Common myeloid progenitor, CD34-positive (primary cell): ENCODE data around the gene FOXO1.
A peak's percentile ranks its signal among the peaks of the same experiment; 100 is the strongest.

Experiments used
- CTCF ChIA-PET: fragments of 350-600 bp; sonication (Branson Sonifier 250); formaldehyde crosslinking; loops from one replicate; lab custom pipeline; 2021; ENCODE audit warnings: antibody characterized with exemption; lab: Charles Lee
- POLR2A ChIA-PET: fragments of 350-600 bp; sonication (Branson Sonifier 250); formaldehyde crosslinking; loops from one replicate; lab custom pipeline; 2021; ENCODE audit warnings: antibody characterized with exemption; lab: Charles Lee
- DNase-seq, 3 donors: peaks; one replicate each; pipeline versions ENCODE4 v3.0.0 to v3.0.0-alpha.2; 2013
- H3K27ac ChIP-seq, 2 experiments: 1 replicate in 1 of 2; 2 replicates in 1 of 2; pipeline ENCODE4 v1.7.0; 2013; ENCODE audit warnings: inconsistent platforms in 2 of 2, low read length in 2 of 2, mild to moderate bottlenecking in 2 of 2, low read depth in 1 of 2, moderate library complexity in 1 of 2; ENCODE audit not compliant: severe bottlenecking in 2 of 2, insufficient read depth in 1 of 2, poor library complexity in 1 of 2
- H3K27me3 ChIP-seq, 5 experiments: replicated peaks in 2 of 5; 1 replicate in 3 of 5; 2 replicates in 2 of 5; pipeline versions ENCODE4 v1.6.1 to v1.7.0; 2013; ENCODE audit warnings: low read length in 4 of 5, mild to moderate bottlenecking in 2 of 5, moderate library complexity in 2 of 5, inconsistent platforms in 1 of 5; ENCODE audit not compliant: insufficient read depth in 5 of 5, control insufficient read depth in 4 of 5
- H3K36me3 ChIP-seq, 4 experiments: 1 replicate in 2 of 4; 2 replicates in 2 of 4; pipeline versions ENCODE4 v1.6.1 to v1.7.0; 2013; ENCODE audit warnings: low read length in 3 of 4, control low read depth in 1 of 4, mild to moderate bottlenecking in 1 of 4; ENCODE audit not compliant: control insufficient read depth in 4 of 4, insufficient read depth in 4 of 4
- H3K4me1 ChIP-seq, 4 experiments: 1 replicate in 3 of 4; 2 replicates in 1 of 4; pipeline versions ENCODE4 v1.6.1 to v1.7.1; 2013; ENCODE audit warnings: low read length in 3 of 4, mild to moderate bottlenecking in 3 of 4, control low read depth in 1 of 4, inconsistent platforms in 1 of 4, moderate library complexity in 1 of 4; ENCODE audit not compliant: control insufficient read depth in 4 of 4, insufficient read depth in 4 of 4; ENCODE audit errors: control extremely low read depth in 1 of 4
- H3K4me3 ChIP-seq, 7 experiments: 1 replicate in 4 of 7; 2 replicates in 3 of 7; pipeline versions ENCODE4 v1.5.1 to v1.7.0; 2013; ENCODE audit warnings: mild to moderate bottlenecking in 7 of 7, low read length in 6 of 7, moderate library complexity in 6 of 7, inconsistent platforms in 2 of 7, low read depth in 2 of 7, control low read depth in 1 of 7; ENCODE audit not compliant: insufficient read depth in 4 of 7, control insufficient read depth in 1 of 7; ENCODE audit errors: extremely low read depth in 1 of 7
- H3K9me3 ChIP-seq, 5 experiments: 1 replicate in 4 of 5; 2 replicates in 1 of 5; pipeline versions ENCODE4 v1.6.1 to v1.7.1; 2013; ENCODE audit warnings: low read length in 4 of 5, mild to moderate bottlenecking in 2 of 5, inconsistent platforms in 1 of 5, low read depth in 1 of 5, moderate library complexity in 1 of 5; ENCODE audit not compliant: control insufficient read depth in 4 of 5, insufficient read depth in 2 of 5; ENCODE audit errors: control extremely low read depth in 1 of 5
- WGBS: methylation state at CpG from one replicate; pipeline ENCODE4 v1.1.5; 2013; ENCODE audit not compliant: insufficient coverage; 5-methylcytosine and 5-hydroxymethylcytosine counted together

The FOXO1 gene

DNA sequence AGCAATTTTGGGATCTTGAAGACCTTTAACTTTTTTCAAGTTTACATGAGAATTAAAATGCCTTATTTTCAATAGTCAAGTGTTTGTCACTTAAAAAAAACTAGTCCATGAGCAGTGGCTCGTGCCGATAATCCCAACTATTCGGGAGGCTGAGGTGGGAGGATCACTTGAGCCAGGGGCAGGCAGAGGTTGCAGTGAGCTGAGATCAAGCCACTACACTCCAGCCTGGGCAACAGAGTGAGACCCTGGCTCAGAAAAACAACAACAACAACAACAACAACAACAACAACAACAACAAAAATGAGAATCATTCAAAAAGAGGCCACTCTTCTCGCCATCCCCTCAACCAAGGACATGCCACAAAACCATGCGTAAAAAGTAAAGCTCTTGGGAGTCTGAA is 5.7 kb downstream of the FOXO1 start:
- Histone ChIP-seq H3K9me3 (no peaks in the 10 kb centered on the region), H3K27ac (no peak overlapping the region), H3K4me1 (peaks cover 9 to 24% (median 16%) of the 10 kb centered on the region in 4 experiments), H3K4me3 (no peak overlapping the region), H3K36me3 (no peaks in the 10 kb centered on the region), H3K27me3 (no peaks in the 10 kb centered on the region)
- no peak for DNase-seq
- ChIA-PET CTCF (interaction anchor here (1.1 to 1.3 kb wide), 2 partner anchors 13 to 34 kb away, joined by 3 read pairs; no protein-coding TSS in a partner anchor), POLR2A (interaction anchor here (0.7 kb wide), 1 partner anchor 769 kb away, joined by 4 read pairs; no protein-coding TSS in a partner anchor)
- WGBS, result 100% methylated on average over 3 of the region's 5 CpGs

DNA sequence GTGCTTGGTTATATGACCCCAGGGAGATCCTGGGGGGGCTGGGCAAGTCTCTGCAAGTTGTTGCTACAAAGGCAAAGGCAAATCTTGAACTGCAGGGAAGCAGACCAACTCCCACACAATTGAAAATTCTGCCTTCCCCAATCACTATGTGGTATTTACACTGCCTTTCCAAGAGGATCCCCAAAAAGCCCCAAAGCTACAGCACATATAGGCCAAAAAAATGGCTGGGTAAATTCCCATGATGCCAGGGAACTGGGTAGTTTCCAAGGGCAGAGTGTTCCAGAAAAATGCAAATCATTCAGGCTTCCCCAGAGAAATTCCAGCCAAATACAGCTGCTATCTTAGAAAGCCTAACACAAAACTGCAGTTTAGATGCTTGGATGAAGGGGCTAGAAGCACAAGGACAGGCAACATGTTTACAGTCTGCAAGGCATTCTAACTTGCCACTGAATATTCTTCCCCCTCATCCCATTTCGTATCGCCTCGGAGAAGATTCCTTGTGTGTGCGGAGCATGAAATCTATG is 6.2 kb downstream of the FOXO1 start:
- H3K36me3 ChIP-seq, result no peaks in the 10 kb centered on the region
- POLR2A ChIA-PET, result no interaction called here
- no peak for DNase-seq
- CTCF ChIA-PET, result interaction anchor here (1.1 to 1.3 kb wide), 2 partner anchors 13 to 34 kb away, joined by 3 read pairs; no protein-coding TSS in a partner anchor
- no peaks in the 10 kb centered on the region for H3K9me3 ChIP-seq
- no peak overlapping the region for H3K27ac ChIP-seq
- H3K27me3 ChIP-seq, result no peaks in the 10 kb centered on the region
- H3K4me3 ChIP-seq, result no peak overlapping the region
- WGBS, result 100% methylated on average over 4 of the region's 4 CpGs
- peaks cover 7 to 24% (median 14%) of the 10 kb centered on the region in 4 experiments for H3K4me1 ChIP-seq

DNA sequence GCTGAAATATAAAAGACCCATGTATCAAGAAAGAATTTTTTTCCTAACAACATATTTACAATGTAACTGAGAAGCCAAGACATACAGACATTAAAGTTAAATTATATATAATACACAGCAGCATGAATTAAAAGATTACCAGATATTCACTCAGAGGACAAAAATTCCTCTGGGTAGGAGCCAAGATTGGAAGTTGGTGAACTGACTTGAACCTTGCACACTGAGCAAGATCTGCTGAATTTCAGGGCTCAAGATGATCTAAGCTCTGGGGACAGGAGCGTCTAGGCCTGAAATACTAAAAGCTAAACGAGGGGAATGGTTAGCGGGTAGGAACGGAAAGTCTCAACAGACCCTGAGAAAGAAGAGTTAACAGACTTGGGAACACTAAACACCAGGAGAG is 8.5 kb downstream of the FOXO1 start:
- no peak overlapping the region for H3K27ac ChIP-seq
- ChIA-PET CTCF (no interaction called here), POLR2A (no interaction called here)
- 100% methylated on average over 4 of the region's 4 CpGs for WGBS
- no peak overlapping the region for H3K4me3 ChIP-seq
- H3K27me3 ChIP-seq, result no peaks in the 10 kb centered on the region
- no peak for DNase-seq
- no peaks in the 10 kb centered on the region for H3K36me3 ChIP-seq
- no peaks in the 10 kb centered on the region for H3K9me3 ChIP-seq
- H3K4me1 ChIP-seq, result peaks cover 12 to 20% (median 12%) of the 10 kb centered on the region in 4 experiments

DNA sequence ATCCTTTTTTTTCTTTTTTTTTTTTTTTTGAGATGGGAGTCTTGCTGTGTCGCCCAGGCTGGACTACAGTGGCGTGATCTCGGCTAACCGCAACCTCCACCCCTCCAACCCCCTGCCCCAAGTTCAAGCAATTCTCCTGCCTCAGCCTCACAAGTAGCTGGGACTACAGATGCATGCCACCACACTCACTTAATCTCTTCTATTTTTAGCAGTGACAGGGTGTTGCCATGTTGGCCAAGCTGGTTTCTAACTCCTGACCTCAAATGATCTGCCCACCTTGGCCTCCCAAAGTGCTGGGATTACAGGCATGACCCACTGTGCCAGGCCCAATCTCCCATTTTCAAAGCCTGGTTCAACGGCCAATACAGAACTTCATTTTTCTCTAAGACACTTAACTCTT is 9.1 kb downstream of the FOXO1 start:
- CTCF ChIA-PET, result no interaction called here
- H3K4me1 ChIP-seq, result peaks cover 10 to 19% (median 14%) of the 10 kb centered on the region in 4 experiments
- no peaks in the 10 kb centered on the region for H3K27me3 ChIP-seq
- no peak overlapping the region for H3K4me3 ChIP-seq
- WGBS, result 100% methylated on average over 4 of the region's 5 CpGs
- H3K9me3 ChIP-seq, result no peaks in the 10 kb centered on the region
- POLR2A ChIA-PET, result no interaction called here
- no peak overlapping the region for H3K27ac ChIP-seq
- no peak for DNase-seq
- no peaks in the 10 kb centered on the region for H3K36me3 ChIP-seq

DNA sequence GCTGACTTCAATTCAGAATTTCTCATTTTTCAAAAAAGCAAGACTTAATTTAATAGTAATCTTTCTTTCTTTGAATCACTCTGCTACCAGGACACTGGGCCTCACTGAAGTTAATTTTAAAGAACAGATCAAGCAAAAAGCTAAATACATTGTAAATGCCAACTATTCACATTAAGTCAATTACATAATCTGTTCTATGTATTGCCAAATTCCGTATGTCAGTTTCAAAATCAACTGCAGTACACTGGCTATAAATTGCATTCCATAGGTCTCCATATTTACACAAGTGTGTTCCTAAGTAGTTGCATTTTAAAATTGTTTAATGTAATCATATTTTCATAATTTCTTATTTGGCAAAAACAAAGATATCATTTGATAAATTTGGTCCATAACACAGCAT is 10.1 kb downstream of the FOXO1 start:
- H3K36me3 ChIP-seq, result no peaks in the 10 kb centered on the region
- WGBS, result no CpG with 5 or more reads among the region's 1 CpG
- no peaks in the 10 kb centered on the region for H3K27me3 ChIP-seq
- ChIA-PET CTCF (interaction anchor here (1.2 kb wide), 1 partner anchor 62 kb away, joined by 3 read pairs; no protein-coding TSS in a partner anchor), POLR2A (interaction anchor here (0.5 kb wide), 1 partner anchor 132 kb away, joined by 3 read pairs; no protein-coding TSS in a partner anchor)
- DNase-seq, result no peak
- H3K9me3 ChIP-seq, result no peaks in the 10 kb centered on the region
- peaks cover 6 to 21% (median 15%) of the 10 kb centered on the region in 4 experiments for H3K4me1 ChIP-seq
- no peak overlapping the region for H3K27ac ChIP-seq
- no peak overlapping the region for H3K4me3 ChIP-seq

DNA sequence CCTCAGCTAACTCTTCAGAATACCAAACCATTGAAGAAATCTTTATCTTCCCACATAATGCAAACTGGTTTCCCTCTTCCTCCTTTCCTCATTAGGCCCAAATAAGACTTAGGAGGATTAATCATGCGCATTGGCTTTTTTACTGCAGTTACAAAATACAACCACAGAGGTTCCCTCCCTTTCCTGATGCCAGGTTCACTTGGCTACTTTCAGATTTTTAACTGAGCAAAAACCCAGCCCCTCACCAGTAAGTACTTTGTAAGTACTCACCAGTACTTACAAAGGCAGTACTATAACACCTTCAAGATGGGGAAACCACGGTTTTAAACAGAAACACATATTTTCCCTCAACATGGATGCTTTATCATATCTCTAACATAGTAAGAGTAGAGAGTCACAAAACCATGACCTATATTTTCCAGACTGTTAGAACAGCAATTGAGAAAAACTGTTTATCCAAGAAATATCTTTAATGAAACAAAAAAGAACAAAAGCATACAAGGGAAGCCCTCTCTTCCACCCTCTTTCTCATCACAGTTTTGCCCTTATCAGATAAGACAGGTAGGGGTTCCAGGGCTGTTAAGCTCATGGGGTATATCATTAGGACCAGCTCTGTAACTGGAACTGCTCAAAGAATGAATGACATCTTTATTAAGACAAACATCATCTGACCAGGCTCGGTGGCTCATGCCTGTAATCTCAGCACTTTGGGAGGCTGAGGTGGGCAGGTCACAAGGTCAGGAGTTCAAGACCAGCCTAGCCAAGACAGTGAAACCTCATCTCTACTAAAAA is 12.7 kb downstream of the FOXO1 start:
- peak; percentile 53 to 70 (median 64) for DNase-seq
- H3K9me3 ChIP-seq, result no peaks in the 10 kb centered on the region
- POLR2A ChIA-PET, result no interaction called here
- WGBS, result 0% methylated on average over 1 of the region's 3 CpGs
- H3K36me3 ChIP-seq, result no peaks in the 10 kb centered on the region
- H3K27ac ChIP-seq, result peak overlapping the region in 1 of 2 experiments; percentile 12
- H3K4me1 ChIP-seq, result peaks cover 11 to 32% (median 23%) of the 10 kb centered on the region in 4 experiments
- H3K4me3 ChIP-seq, result peak overlapping the region in 3 of 7 experiments; percentile 23 to 56 (median 34)
- no peaks in the 10 kb centered on the region for H3K27me3 ChIP-seq
- CTCF ChIA-PET, result interaction anchor here (1.0 to 1.8 kb wide), 2 partner anchors 28 to 88 kb away, joined by 3 to 4 read pairs; no protein-coding TSS in a partner anchor

DNA sequence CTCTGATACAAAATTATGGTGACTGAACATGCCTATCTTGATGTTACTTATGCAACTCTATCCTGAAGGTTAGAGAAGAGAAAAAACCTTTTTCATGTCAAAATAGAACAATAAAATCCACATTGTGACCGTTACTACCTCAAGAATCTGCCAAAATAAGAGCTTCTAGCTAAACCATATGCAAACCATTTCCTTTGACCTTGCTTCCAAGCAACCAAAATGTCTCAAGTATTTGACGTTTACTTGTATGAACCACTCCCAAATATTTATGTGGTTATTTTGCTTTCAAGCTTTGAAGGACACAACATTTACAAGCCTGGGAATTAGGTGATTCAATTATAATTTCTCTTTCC is 13.9 kb downstream of the FOXO1 start:
- Histone ChIP-seq H3K9me3 (no peaks in the 10 kb centered on the region), H3K36me3 (no peaks in the 10 kb centered on the region), H3K27me3 (no peaks in the 10 kb centered on the region), H3K27ac (no peak overlapping the region), H3K4me3 (no peak overlapping the region), H3K4me1 (peaks cover 15 to 43% (median 30%) of the 10 kb centered on the region in 4 experiments)
- DNase-seq, result peak in 1 of 3 donors; percentile 29
- WGBS, result 40% methylated on average over 1 of the region's 2 CpGs
- CTCF ChIA-PET, result interaction anchor here (1.4 to 1.8 kb wide), 2 partner anchors 12 to 29 kb away, joined by 4 to 5 read pairs; no protein-coding TSS in a partner anchor
- POLR2A ChIA-PET, result no interaction called here
